Endothelial cell of umbilical vein (primary cell): ENCODE results near the gene MPST. TPM values are rescaled to one million over a fixed set of nuclear protein-coding genes. Genes with fewer than 3 reads are reported as not detected.

Experiments
- BruUV-seq: library from RNA; stranded (reverse); fragments of 400-500 nt; replicated peaks from 2 replicates; lab custom pipeline; 2021; lab: Mats Ljungman, UMichigan
- CTCF ChIA-PET: fragments of 300-600, 350-600 bp; sonication (Branson Sonifier 250); formaldehyde crosslinking; loops from one replicate; lab custom pipeline; 2021; ENCODE audit warnings: antibody characterized with exemption, inconsistent platforms; lab: Charles Lee
- POLR2A ChIA-PET: fragments of 300-600, 350-600 bp; sonication (Branson Sonifier 250); formaldehyde crosslinking; loops from one replicate; lab custom pipeline; 2021; ENCODE audit warnings: antibody characterized with exemption, inconsistent platforms; lab: Charles Lee
- DNase-seq: peaks from one replicate; pipeline ENCODE4 v3.0.0-alpha.2; 2011; ENCODE audit warnings: low read depth, low spot score
- FAIRE-seq: peaks from 2 replicates; lab custom pipeline; 2011; peaks lifted over from hg19 to GRCh38; lab: Jason Lieb, UNC
- H2AFZ ChIP-seq: 2 replicates; pipeline ENCODE4 v1.6.0; 2012; ENCODE audit warnings: low read depth, low read length, control low read depth, inconsistent platforms
- H3K27ac ChIP-seq: 2 replicates; pipeline ENCODE4 v1.5.1; 2011; ENCODE audit warnings: low read depth, mild to moderate bottlenecking, control low read depth, low read length, moderate library complexity; ENCODE audit not compliant: insufficient read depth
- H3K27me3 ChIP-seq, 2 experiments: 2 replicates each; pipeline versions ENCODE4 v1.6.0 to v1.6.1; 2011; ENCODE audit warnings: low read length in 2 of 2, mixed read lengths in 1 of 2; ENCODE audit not compliant: control insufficient read depth in 2 of 2, insufficient read depth in 2 of 2
- H3K36me3 ChIP-seq, 2 experiments: 2 replicates in 1 of 2; 3 replicates in 1 of 2; pipeline ENCODE4 v1.5.1; 2011; ENCODE audit warnings: low read length in 2 of 2, mild to moderate bottlenecking in 1 of 2, moderate library complexity in 1 of 2; ENCODE audit not compliant: control insufficient read depth in 2 of 2, insufficient read depth in 2 of 2; ENCODE audit errors: extremely low read depth in 1 of 2
- H3K4me1 ChIP-seq: 3 replicates; pipeline ENCODE4 v1.5.1; 2011; ENCODE audit warnings: mild to moderate bottlenecking, low read length; ENCODE audit not compliant: control insufficient read depth, insufficient read depth; ENCODE audit errors: extremely low read depth
- H3K4me2 ChIP-seq: 2 replicates; pipeline ENCODE4 v1.6.1; 2011; ENCODE audit warnings: low read length, control low read depth, mixed read lengths; ENCODE audit not compliant: insufficient read depth
- H3K4me3 ChIP-seq, 3 experiments: fragments of 200-600 bp in 1 of 3; sonication (generic), shearing (Covaris generic) in 1 of 3; replicated peaks in 1 of 3; 2 replicates each; pipeline ENCODE4 v1.5.1; 2011 to 2016; ENCODE audit warnings: control low read depth in 3 of 3, low read length in 3 of 3, mild to moderate bottlenecking in 2 of 3, inconsistent platforms in 1 of 3, low read depth in 1 of 3, moderate library complexity in 1 of 3; ENCODE audit not compliant: insufficient read depth in 1 of 3
- H3K79me2 ChIP-seq: 2 replicates; pipeline ENCODE4 v1.6.0; 2012; ENCODE audit warnings: low read length, inconsistent platforms; ENCODE audit not compliant: control insufficient read depth, insufficient read depth
- H3K9ac ChIP-seq: replicated peaks from 2 replicates; pipeline ENCODE3; 2011; ENCODE audit warnings: low read length, control low read depth; ENCODE audit not compliant: insufficient read depth; ENCODE audit errors: extremely low read depth
- H3K9me1 ChIP-seq: replicated peaks from 3 replicates; pipeline ENCODE4 v1.6.0; 2011; ENCODE audit warnings: mild to moderate bottlenecking, low read length; ENCODE audit not compliant: control insufficient read depth, insufficient read depth; ENCODE audit errors: extremely low read depth
- H3K9me3 ChIP-seq: replicated peaks from 2 replicates; pipeline ENCODE4 v1.5.1; 2012; ENCODE audit warnings: low read length, inconsistent platforms; ENCODE audit not compliant: control insufficient read depth, insufficient read depth
- H4K20me1 ChIP-seq: replicated peaks from 2 replicates; pipeline ENCODE3; 2011; ENCODE audit warnings: mild to moderate bottlenecking, low read length; ENCODE audit not compliant: control insufficient read depth, insufficient read depth; ENCODE audit errors: extremely low read depth
- CTCF ChIP-seq, 2 donors: IDR thresholded peaks; 1 replicate in 1 of 2; 2 replicates in 1 of 2; pipeline ENCODE4 v1.5.1; 2011; ENCODE audit warnings: low read length in 2 of 2, mild to moderate bottlenecking in 2 of 2, moderate library complexity in 2 of 2, control low read depth in 1 of 2, inconsistent platforms in 1 of 2, low read depth in 1 of 2; ENCODE audit not compliant: insufficient read depth in 1 of 2; ENCODE audit errors: extremely low read depth in 1 of 2
- EZH2 ChIP-seq: IDR thresholded peaks from 2 replicates; pipeline ENCODE4 v1.6.1; 2012; ENCODE audit warnings: borderline replicate concordance, low read depth, mild to moderate bottlenecking, moderate library complexity, low read length, inconsistent platforms; ENCODE audit not compliant: severe bottlenecking
- FOS ChIP-seq: IDR thresholded peaks from 2 replicates; pipeline ENCODE4 v1.6.1; 2011; ENCODE audit warnings: mild to moderate bottlenecking, low read length, moderate library complexity, borderline replicate concordance; ENCODE audit not compliant: insufficient read depth
- GATA2 ChIP-seq: IDR thresholded peaks from 2 replicates; pipeline ENCODE4 v1.7.0; 2011; ENCODE audit warnings: low read depth, mild to moderate bottlenecking, moderate library complexity, mixed read lengths, low read length; ENCODE audit not compliant: insufficient read length, insufficient read depth
- JUN ChIP-seq: IDR thresholded peaks from 2 replicates; pipeline ENCODE4 v1.6.1; 2011; ENCODE audit warnings: borderline replicate concordance, low read depth; ENCODE audit not compliant: insufficient read length, insufficient read depth
- MAX ChIP-seq: IDR thresholded peaks from 2 replicates; pipeline ENCODE4 v1.6.1; 2011; ENCODE audit not compliant: insufficient read depth, insufficient read length
- MYC ChIP-seq: IDR thresholded peaks from one replicate; pipeline ENCODE4 v1.6.1; 2011; ENCODE audit warnings: mild to moderate bottlenecking, low read depth, low read length
- POLR2A ChIP-seq: IDR thresholded peaks from 2 replicates; pipeline ENCODE4 v1.6.1; 2012; ENCODE audit warnings: low read depth, mild to moderate bottlenecking, control low read depth, low read length
- POLR2AphosphoS5 ChIP-seq: IDR thresholded peaks from 2 replicates; pipeline ENCODE4 v1.6.1; 2012; ENCODE audit warnings: low read depth, mild to moderate bottlenecking, control low read depth, low read length, moderate library complexity; ENCODE audit not compliant: insufficient read depth
- dilution Hi-C: fragments of 300-500 bp; cut with MboI; formaldehyde crosslinking; loops from one replicate; pipeline ENCODE4 v1.15.0; 2019; ENCODE audit warnings: low sequenced_read_pairs; ENCODE audit not compliant: extremely low pct_ligation_motif_present
- intact Hi-C: fragments of 100-400 bp; cut with micrococcal nuclease; formaldehyde crosslinking; loops from one replicate; pipeline ENCODE4 v1.10.0; 2022
- polyA plus RNA-seq, 4 experiments: library from polyadenylated mRNA; depleted of rRNA in 3 of 4; stranded (reverse) in 3 of 4; unstranded in 1 of 4; fragments of >200 nt; gene quantifications; 2 replicates each; pipeline versions ENCODE4 v1.2.1 to v1.2.3, GENCODE V29; 2011 to 2012; ENCODE audit warnings: missing spikeins in 1 of 4
- total RNA-seq: library from RNA; stranded (reverse); gene quantifications from 2 replicates; pipeline ENCODE4 v1.2.3, GENCODE V29; 2021

The MPST gene
- total and polyA plus RNA-seq, 2 donors (not counting 3 experiments of a cell fraction or from before 2014, with no cell fraction given) = 93.2 to 124 TPM

GRCh38 chr22:37012956-37013355 is 6.6 kb upstream of the MPST start:
- Histone ChIP-seq H3K9ac (no peak overlapping the region), H3K4me1 (peaks cover 13% of the 10 kb centered on the region), H2AFZ (no peak overlapping the region), H3K27ac (no peak overlapping the region), H3K9me3 (no peaks in the 10 kb centered on the region), H3K36me3 (peaks cover 1 to 6% of the 10 kb centered on the region in 2 experiments), H3K9me1 (no peaks in the 10 kb centered on the region), H3K79me2 (peaks cover 4% of the 10 kb centered on the region), H4K20me1 (no peaks in the 10 kb centered on the region), H3K4me3 (no peak overlapping the region), H3K27me3 (no peaks in the 10 kb centered on the region), H3K4me2 (no peak overlapping the region)
- POLR2A ChIA-PET = no interaction called here
- CTCF ChIA-PET = interaction anchor here (1.2 kb wide), 1 partner anchor 30 kb away, joined by 3 read pairs; no protein-coding TSS in a partner anchor
- DNase-seq = no peak
- BruUV-seq = no TSS peak
- dilution Hi-C loops (no loop called here), intact Hi-C loops (no loop called here)
- no peak for FAIRE-seq
- TF ChIP-seq JUN (no peak), GATA2 (no peak), MYC (no peak), POLR2A (no peak), FOS (no peak), POLR2AphosphoS5 (no peak), CTCF (IDR thresholded peaks at IDR 0.05; ENCODE audit: extremely low read depth in 1 of 2, insufficient read depth in 1 of 2, low read depth in 1 of 2, low read length in 2 of 2) (no peak), EZH2 (no peak), MAX (no peak)
